Hepatocyte (in vitro differentiated cells): ENCODE results near the gene CCNG1. TPM values are rescaled to one million over a fixed set of nuclear protein-coding genes. Genes with fewer than 3 reads are reported as not detected.

ENCODE experiments used
- DNase-seq: peaks from one replicate; pipeline ENCODE4 v3.0.0-alpha.2; 2016; ENCODE audit warnings: low spot score
- H2AFZ ChIP-seq: fragments of 200-600 bp; sonication (generic); 2 replicates; pipeline ENCODE4 v1.6.0; 2016; ENCODE audit warnings: antibody characterized with exemption, mild to moderate bottlenecking
- H3K27ac ChIP-seq: fragments of 200-600 bp; sonication (generic); 2 replicates; pipeline ENCODE4 v1.5.1; 2016; ENCODE audit warnings: mild to moderate bottlenecking
- H3K27me3 ChIP-seq: fragments of 200-600 bp; sonication (generic); 2 replicates; pipeline ENCODE4 v1.6.1; 2016
- H3K36me3 ChIP-seq: fragments of 200-600 bp; sonication (generic); replicated peaks from 2 replicates; pipeline ENCODE4 v1.5.1; 2016; ENCODE audit warnings: low read depth; ENCODE audit not compliant: insufficient read depth
- H3K4me1 ChIP-seq: fragments of 200-600 bp; sonication (generic); 2 replicates; pipeline ENCODE4 v1.5.1; 2016; ENCODE audit warnings: mild to moderate bottlenecking, moderate library complexity; ENCODE audit not compliant: insufficient read depth
- H3K4me2 ChIP-seq: fragments of 200-600 bp; sonication (generic); 2 replicates; pipeline ENCODE4 v1.6.0; 2016
- H3K4me3 ChIP-seq: fragments of 200-600 bp; sonication (generic); 2 replicates; pipeline ENCODE4 v1.5.1; 2016; ENCODE audit warnings: mild to moderate bottlenecking
- H3K79me2 ChIP-seq: fragments of 200-600 bp; sonication (generic); 2 replicates; pipeline ENCODE4 v1.6.0; 2017; ENCODE audit warnings: mild to moderate bottlenecking
- H3K9me2 ChIP-seq: fragments of 200-600 bp; sonication (generic); replicated peaks from 2 replicates; pipeline ENCODE4 v1.6.0; 2017; ENCODE audit warnings: mild to moderate bottlenecking; ENCODE audit not compliant: insufficient read depth
- H3K9me3 ChIP-seq: fragments of 200-600 bp; sonication (generic); 2 replicates; pipeline ENCODE4 v1.5.1; 2016; ENCODE audit warnings: low read depth, mild to moderate bottlenecking
- H4K20me1 ChIP-seq: fragments of 200-600 bp; sonication (generic); 2 replicates; pipeline ENCODE4 v1.6.0; 2016; ENCODE audit warnings: mild to moderate bottlenecking; ENCODE audit not compliant: insufficient read depth, poor library complexity, severe bottlenecking
- EZH2 ChIP-seq: fragments of 200-600 bp; sonication (generic); IDR thresholded peaks from 2 replicates; pipeline ENCODE4 v1.6.1; 2016; ENCODE audit warnings: antibody characterized with exemption, mild to moderate bottlenecking, borderline replicate concordance
- EZH2phosphoT487 ChIP-seq: fragments of 200-600 bp; sonication (generic); IDR thresholded peaks from one replicate; pipeline ENCODE4 v1.6.1; 2018; ENCODE audit warnings: antibody characterized with exemption, mild to moderate bottlenecking, low read depth, moderate library complexity; ENCODE audit not compliant: unreplicated experiment, severe bottlenecking
- WGBS: methylation state at CpG from one replicate; pipeline ENCODE4 v1.1.6; 2016; ENCODE audit warnings: low lambda C conversion rate; ENCODE audit errors: missing lambda C conversion rate; 5-methylcytosine and 5-hydroxymethylcytosine counted together
- polyA plus RNA-seq: library from polyadenylated mRNA; unstranded; fragments of >200 nt; fragmentation: Nextera tagmentation; extraction: Ambion mirVana; gene quantifications from 2 replicates; pipeline ENCODE4 v1.2.1, GENCODE V29; 2016
- total RNA-seq: library from RNA; depleted of rRNA; stranded (reverse); fragments of >200 nt; gene quantifications from 2 replicates; pipeline ENCODE4 v1.2.3, GENCODE V29; 2014
- TF ChIP-seq, protein P1 (sequence below): fragments of 200-600 bp; sonication (generic); IDR thresholded peaks from 2 replicates; pipeline ENCODE4 v1.5.1; 2016; ENCODE audit warnings: antibody characterized with exemption, mild to moderate bottlenecking; ENCODE audit not compliant: poor library complexity

CCNG1 gene
- total and polyA plus RNA-seq, 2 experiments from 2014 or later: 158 to 390 TPM

DNA sequence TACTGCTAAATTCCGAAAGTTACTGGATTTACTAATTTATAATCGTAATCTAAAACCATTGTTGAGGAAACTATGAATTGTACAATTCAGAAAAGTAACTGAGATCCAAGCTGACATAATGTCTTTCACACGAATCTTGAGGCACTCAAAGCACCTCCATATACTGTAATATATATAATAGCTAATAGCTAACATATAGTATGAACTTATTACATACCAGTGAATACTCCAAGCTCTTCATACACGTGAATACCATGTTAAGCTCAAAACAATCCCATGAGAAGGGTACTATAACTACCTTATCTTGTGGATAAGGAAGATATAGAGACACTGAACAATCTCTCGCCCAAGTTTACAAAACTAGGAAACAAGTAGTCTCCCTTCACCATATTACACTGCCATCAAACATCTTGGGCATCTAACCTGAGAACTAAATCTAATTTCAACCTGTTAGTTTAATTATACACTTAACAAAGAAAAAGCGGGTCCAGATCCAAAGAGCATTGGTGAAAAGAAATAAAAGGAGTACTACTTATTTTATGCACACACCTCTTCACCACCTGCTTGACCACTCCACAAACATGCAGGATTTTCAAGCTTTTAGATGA lies 21.5 kb downstream of the CCNG1 start:
- peak overlapping the region; percentile 97 for H3K27ac ChIP-seq
- H3K4me1 ChIP-seq: peaks cover 6% of the 10 kb centered on the region
- no peaks in the 10 kb centered on the region for H3K27me3 ChIP-seq
- H3K9me2 ChIP-seq: no peaks in the 10 kb centered on the region
- 46% methylated on average over 6 of the region's 6 CpGs for WGBS
- H3K4me3 ChIP-seq: peak overlapping the region; percentile 48
- H4K20me1 ChIP-seq: no peaks in the 10 kb centered on the region
- TF ChIP-seq, protein P1, sequence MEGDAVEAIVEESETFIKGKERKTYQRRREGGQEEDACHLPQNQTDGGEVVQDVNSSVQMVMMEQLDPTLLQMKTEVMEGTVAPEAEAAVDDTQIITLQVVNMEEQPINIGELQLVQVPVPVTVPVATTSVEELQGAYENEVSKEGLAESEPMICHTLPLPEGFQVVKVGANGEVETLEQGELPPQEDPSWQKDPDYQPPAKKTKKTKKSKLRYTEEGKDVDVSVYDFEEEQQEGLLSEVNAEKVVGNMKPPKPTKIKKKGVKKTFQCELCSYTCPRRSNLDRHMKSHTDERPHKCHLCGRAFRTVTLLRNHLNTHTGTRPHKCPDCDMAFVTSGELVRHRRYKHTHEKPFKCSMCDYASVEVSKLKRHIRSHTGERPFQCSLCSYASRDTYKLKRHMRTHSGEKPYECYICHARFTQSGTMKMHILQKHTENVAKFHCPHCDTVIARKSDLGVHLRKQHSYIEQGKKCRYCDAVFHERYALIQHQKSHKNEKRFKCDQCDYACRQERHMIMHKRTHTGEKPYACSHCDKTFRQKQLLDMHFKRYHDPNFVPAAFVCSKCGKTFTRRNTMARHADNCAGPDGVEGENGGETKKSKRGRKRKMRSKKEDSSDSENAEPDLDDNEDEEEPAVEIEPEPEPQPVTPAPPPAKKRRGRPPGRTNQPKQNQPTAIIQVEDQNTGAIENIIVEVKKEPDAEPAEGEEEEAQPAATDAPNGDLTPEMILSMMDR: no peak
- TF ChIP-seq EZH2phosphoT487 (no peak), EZH2 (no peak)
- peak overlapping the region; percentile 78 for H3K4me2 ChIP-seq
- H3K36me3 ChIP-seq: no peaks in the 10 kb centered on the region
- no peaks in the 10 kb centered on the region for H3K9me3 ChIP-seq
- no peak for DNase-seq
- peaks cover 26% of the 10 kb centered on the region for H3K79me2 ChIP-seq
- peak overlapping the region; percentile 44 for H2AFZ ChIP-seq

DNA sequence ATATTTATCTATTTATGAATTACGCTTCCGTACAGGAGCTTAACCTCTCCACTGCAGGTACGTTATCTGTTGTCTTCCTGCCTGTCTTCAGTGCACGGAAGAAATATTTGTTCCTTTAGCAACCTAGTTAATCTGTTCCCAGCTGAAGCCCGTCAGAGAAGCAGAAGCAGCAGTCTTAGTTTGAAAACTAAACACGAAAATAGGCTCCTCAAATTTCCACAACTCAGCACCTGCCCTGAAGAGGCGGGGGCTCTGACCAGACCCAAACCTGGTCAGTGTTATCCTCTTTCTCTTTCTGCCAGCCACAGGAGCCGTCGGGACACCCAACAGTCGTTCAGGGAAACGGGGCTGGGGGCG lies 22.0 kb downstream of the CCNG1 start:
- H3K4me1 ChIP-seq: peaks cover 6% of the 10 kb centered on the region
- peaks cover 26% of the 10 kb centered on the region for H3K79me2 ChIP-seq
- H2AFZ ChIP-seq: peak overlapping the region; percentile 44
- H3K27me3 ChIP-seq: no peaks in the 10 kb centered on the region
- H4K20me1 ChIP-seq: no peaks in the 10 kb centered on the region
- under 1% methylated on average over 12 of the region's 12 CpGs for WGBS
- peak overlapping the region; percentile 97 for H3K27ac ChIP-seq
- H3K36me3 ChIP-seq: no peaks in the 10 kb centered on the region
- DNase-seq: no peak
- no peaks in the 10 kb centered on the region for H3K9me3 ChIP-seq
- H3K4me3 ChIP-seq: peak overlapping the region; percentile 48
- peak overlapping the region; percentile 78 for H3K4me2 ChIP-seq
- H3K9me2 ChIP-seq: no peaks in the 10 kb centered on the region
- no peak for TF ChIP-seq EZH2phosphoT487
- no peak for TF ChIP-seq EZH2
- TF ChIP-seq, protein P1: no peak

DNA sequence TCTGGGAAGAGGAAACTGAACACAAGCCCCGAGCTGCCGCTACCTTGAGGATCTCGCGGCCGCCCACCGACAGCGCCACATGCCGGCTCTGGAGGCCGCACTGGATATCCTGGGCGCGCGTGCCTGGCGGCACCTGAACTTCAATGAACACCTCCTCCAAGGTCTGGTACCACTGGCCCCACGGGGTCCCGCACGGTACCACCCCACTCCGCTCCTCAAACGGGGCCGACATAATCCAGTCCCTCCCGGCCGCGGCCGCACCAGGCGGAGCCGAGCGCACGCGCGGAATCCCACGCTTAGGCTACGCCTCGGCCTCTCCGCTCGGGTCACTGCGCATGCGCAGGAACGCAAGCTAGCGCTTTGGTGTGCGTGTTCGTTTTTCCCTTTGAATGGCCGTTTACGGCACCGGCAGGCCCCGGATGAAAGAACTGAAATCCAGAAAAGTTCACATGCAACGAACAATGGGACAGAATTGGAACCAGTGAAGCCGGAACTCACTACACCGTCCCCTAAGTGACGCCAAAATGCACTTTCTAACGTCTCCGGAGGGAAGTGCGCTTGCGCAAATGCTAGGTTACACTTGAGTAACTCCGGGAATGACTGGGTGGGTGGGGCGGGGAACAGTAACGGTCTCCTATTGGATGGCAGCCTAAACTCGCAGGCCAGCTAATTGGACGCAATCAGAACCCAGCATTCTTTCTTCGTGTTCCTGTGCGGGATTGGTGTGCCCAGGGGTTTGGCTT lies 22.6 kb downstream of the CCNG1 start, which contains the start of gene NUDCD2:
NUDCD2 (minus strand) TSS at position 284 of the 743 bp plus-strand sequence; CDS start at position 232, 52 bp downstream.
- Histone ChIP-seq H3K9me3 (no peaks in the 10 kb centered on the region), H3K36me3 (no peaks in the 10 kb centered on the region), H2AFZ (peak within 1 kb of the TSS; percentile 62), H3K4me3 (peak within 1 kb of the TSS; percentile 48), H3K79me2 (peaks cover 26% of the 10 kb centered on the region), H3K27ac (peak within 1 kb of the TSS; percentile 97), H3K9me2 (no peaks in the 10 kb centered on the region), H3K4me2 (peak within 1 kb of the TSS; percentile 81), H3K27me3 (no peaks in the 10 kb centered on the region), H3K4me1 (peaks cover 6% of the 10 kb centered on the region), H4K20me1 (no peaks in the 10 kb centered on the region)
- peak; percentile 97 for DNase-seq
- TF ChIP-seq, protein P1: peak; percentile 36
- TF ChIP-seq EZH2phosphoT487 (no peak), EZH2 (no peak)
- WGBS: 2% methylated on average over 59 of the region's 59 CpGs
